SJSA1 (cell line): ENCODE data around the gene RASSF5. TPM values are rescaled to one million over a fixed set of nuclear protein-coding genes. Genes with fewer than 3 reads are reported as not detected.

Source experiments
- DNase-seq, 2 experiments: peaks; one replicate each; pipeline ENCODE4 v3.0.0-alpha.2; 2015 to 2020; ENCODE audit warnings: low spot score in 2 of 2, low read depth in 1 of 2
- H3K27ac ChIP-seq: fragments of 250-450 bp; sonication (Bioruptor Pico); 2 replicates; pipeline ENCODE4 v1.5.1; 2020; ENCODE audit warnings: mild to moderate bottlenecking, moderate library complexity
- H3K27me3 ChIP-seq: fragments of 250-450 bp; sonication (Bioruptor Pico); replicated peaks from 2 replicates; pipeline ENCODE4 v1.5.1; 2020; ENCODE audit warnings: mild to moderate bottlenecking, moderate library complexity
- H3K36me3 ChIP-seq: fragments of 250-450 bp; sonication (Bioruptor Pico); 2 replicates; pipeline ENCODE4 v1.5.1; 2020; ENCODE audit warnings: mild to moderate bottlenecking
- H3K4me1 ChIP-seq: fragments of 250-450 bp; sonication (Bioruptor Pico); replicated peaks from 2 replicates; pipeline ENCODE4 v1.6.1; 2021; ENCODE audit warnings: mild to moderate bottlenecking
- H3K4me3 ChIP-seq: fragments of 250-450 bp; sonication (Bioruptor Pico); 2 replicates; pipeline ENCODE4 v1.5.1; 2020; ENCODE audit warnings: mild to moderate bottlenecking
- H3K9me3 ChIP-seq: fragments of 250-450 bp; sonication (Bioruptor Pico); replicated peaks from 2 replicates; pipeline ENCODE4 v1.5.1; 2020; ENCODE audit warnings: mild to moderate bottlenecking
- total RNA-seq: library from RNA; depleted of rRNA; stranded (reverse); fragments of >200 nt; shearing (Covaris generic); gene quantifications from 2 replicates; pipeline ENCODE4 v1.2.3, GENCODE V29; 2014

Gene RASSF5
- total RNA-seq, 1 experiment from 2014 or later, result 2.7 TPM

DNA sequence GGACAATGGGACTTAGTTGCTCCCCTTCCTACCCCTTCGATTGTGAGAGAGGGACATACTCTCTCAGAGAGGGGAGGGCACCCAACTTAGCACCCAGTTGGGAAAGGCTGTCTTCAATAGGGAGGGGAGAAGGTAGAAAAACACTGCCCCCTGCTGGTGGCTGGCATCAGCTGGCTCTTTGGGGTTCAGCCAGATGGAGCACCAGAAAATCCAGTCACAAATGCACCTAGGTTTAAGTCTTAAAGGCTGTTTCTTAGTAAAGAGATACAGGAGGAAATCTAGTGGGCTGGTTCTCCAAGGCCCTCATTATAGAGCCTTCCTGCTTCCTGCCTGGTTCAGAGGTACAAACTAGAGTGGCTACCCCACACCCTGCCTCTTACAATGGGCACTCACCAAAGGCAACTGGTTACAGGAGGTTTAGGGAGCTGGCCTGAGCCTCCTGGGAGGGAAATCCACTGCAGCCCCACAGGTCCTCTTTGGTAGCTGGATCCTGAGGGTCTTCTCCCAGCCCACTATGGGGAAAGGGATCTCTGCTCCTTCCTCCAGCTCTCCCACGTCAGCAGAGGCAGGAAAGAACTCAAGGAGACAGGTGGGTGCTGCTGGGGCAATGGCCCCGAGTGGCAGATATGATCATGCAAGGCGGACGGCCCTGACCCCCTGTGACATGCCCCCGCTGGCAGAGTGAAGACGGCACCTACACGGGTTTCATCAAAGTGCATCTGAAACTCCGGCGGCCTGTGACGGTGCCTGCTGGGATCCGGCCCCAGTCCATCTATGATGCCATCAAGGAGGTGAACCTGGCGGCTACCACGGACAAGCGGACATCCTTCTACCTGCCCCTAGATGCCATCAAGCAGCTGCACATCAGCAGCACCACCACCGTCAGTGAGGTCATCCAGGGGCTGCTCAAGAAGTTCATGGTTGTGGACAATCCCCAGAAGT, 76.6 kb downstream of the RASSF5 start:
- H3K27me3 ChIP-seq, result no peaks in the 10 kb centered on the region
- no peak overlapping the region for H3K27ac ChIP-seq
- H3K36me3 ChIP-seq, result peaks cover 3% of the 10 kb centered on the region; the same call in 1 of the 2 replicates
- H3K4me1 ChIP-seq, result peaks cover 7% of the 10 kb centered on the region
- no peak overlapping the region for H3K4me3 ChIP-seq
- H3K9me3 ChIP-seq, result no peaks in the 10 kb centered on the region
- peak; percentile 61 to 77 for DNase-seq

DNA sequence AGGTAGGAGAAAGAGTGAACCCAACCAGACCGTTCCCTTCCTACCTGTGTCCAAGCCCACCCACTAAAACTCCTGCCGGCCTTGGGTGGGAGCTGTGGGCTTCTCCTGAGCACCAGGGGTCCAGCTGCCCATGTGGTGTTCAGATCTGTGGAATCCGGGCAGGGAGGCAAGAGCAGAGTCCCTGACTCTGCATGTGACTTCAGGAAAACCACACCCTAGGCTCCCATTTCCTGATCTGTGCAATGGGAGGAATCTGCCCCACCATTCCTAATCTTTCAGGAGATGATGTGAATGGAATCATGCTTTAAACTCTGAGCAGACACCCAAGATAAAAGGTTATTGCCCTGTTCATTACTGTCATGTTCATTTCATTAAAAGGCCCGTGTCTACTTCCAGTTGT, 77.4 kb downstream of the RASSF5 start:
- H3K9me3 ChIP-seq, result no peaks in the 10 kb centered on the region
- no peak overlapping the region for H3K4me3 ChIP-seq

DNA sequence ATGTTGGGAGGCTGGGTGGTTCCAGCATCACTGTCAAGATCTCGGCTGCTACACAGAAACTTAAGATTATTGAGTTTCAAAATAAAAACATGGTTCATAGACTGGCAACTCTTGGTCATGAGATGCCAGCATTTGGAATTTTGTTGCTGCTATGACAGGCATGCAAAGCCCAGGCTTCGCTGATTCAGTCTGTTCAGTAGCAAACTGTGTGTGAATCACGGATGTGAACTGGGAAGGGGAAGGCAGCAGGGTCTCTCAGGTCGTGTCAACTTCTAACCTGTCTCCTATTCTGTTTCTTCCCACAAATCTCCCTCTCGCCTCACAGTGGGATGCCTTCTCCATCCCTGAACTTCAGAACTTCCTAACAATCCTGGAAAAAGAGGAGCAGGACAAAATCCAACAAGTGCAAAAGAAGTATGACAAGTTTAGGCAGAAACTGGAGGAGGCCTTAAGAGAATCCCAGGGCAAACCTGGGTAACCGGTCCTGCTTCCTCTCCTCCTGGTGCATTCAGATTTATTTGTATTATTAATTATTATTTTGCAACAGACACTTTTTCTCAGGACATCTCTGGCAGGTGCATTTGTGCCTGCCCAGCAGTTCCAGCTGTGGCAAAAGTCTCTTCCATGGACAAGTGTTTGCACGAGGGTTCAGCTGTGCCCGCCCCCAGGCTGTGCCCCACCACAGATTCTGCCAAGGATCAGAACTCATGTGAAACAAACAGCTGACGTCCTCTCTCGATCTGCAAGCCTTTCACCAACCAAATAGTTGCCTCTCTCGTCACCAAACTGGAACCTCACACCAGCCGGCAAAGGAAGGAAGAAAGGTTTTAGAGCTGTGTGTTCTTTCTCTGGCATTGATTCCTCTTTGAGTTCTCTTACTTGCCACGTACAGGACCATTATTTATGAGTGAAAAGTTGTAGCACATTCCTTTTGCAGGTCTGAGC, 79.4 kb downstream of the RASSF5 start:
- no peak for DNase-seq
- Histone ChIP-seq H3K9me3 (no peaks in the 10 kb centered on the region), H3K27me3 (no peaks in the 10 kb centered on the region), H3K4me3 (no peak overlapping the region), H3K27ac (no peak overlapping the region), H3K4me1 (peaks cover 28% of the 10 kb centered on the region), H3K36me3 (peaks cover 16% of the 10 kb centered on the region)

More for the DNA sequence above, 77.4 kb downstream of the RASSF5 start:
- Histone ChIP-seq H3K36me3 (peaks cover 3% of the 10 kb centered on the region; the same call in 1 of the 2 replicates), H3K27ac (no peak overlapping the region), H3K27me3 (no peaks in the 10 kb centered on the region), H3K4me1 (peaks cover 14% of the 10 kb centered on the region)
- DNase-seq, result no peak

DNA sequence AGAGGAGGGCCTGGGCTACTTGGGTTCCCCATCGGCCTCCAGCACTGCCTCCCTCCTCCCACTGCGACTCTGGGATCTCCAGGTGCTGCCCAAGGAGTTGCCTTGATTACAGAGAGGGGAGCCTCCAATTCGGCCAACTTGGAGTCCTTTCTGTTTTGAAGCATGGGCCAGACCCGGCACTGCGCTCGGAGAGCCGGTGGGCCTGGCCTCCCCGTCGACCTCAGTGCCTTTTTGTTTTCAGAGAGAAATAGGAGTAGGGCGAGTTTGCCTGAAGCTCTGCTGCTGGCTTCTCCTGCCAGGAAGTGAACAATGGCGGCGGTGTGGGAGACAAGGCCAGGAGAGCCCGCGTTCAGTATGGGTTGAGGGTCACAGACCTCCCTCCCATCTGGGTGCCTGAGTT, 80.6 kb downstream of the RASSF5 start:
- no peaks in the 10 kb centered on the region for H3K9me3 ChIP-seq
- no peak overlapping the region for H3K27ac ChIP-seq
- no peaks in the 10 kb centered on the region for H3K27me3 ChIP-seq
- peaks cover 26% of the 10 kb centered on the region for H3K36me3 ChIP-seq
- peaks cover 28% of the 10 kb centered on the region for H3K4me1 ChIP-seq
- no peak for DNase-seq
- H3K4me3 ChIP-seq, result no peak overlapping the region

DNA sequence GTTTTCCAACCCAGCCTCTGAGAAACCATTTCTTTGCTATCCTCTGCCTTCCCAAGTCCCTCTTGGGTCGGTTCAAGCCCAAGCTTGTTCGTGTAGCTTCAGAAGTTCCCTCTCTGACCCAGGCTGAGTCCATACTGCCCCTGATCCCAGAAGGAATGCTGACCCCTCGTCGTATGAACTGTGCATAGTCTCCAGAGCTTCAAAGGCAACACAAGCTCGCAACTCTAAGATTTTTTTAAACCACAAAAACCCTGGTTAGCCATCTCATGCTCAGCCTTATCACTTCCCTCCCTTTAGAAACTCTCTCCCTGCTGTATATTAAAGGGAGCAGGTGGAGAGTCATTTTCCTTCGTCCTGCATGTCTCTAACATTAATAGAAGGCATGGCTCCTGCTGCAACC, 81.2 kb downstream of the RASSF5 start:
- Histone ChIP-seq H3K36me3 (peaks cover 30% of the 10 kb centered on the region), H3K4me3 (no peak overlapping the region), H3K4me1 (peaks cover 28% of the 10 kb centered on the region), H3K27ac (peak overlapping the region; percentile 18), H3K9me3 (no peaks in the 10 kb centered on the region), H3K27me3 (no peaks in the 10 kb centered on the region)
- no peak for DNase-seq

DNA sequence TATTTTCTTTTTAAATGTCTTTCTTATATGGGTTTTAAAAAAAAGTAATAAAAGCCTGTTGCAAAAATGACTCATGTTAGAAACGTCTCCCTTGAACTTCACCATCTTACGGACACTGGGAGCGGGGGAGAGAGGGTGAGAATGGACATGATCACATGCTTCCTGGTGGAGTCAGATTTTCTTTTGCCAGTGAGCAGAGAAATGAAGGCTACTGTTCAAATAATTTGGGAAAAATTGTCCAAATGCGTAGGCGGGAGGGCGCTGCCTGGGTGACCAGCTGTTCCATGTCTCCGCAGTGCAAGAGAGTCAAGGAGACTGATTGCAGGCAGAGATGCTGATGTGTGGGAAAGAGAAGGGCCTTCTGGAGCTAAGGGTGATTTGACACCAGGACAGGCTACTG, 81.9 kb downstream of the RASSF5 start:
- no peak overlapping the region for H3K4me3 ChIP-seq
- peak; percentile 76 to 81 for DNase-seq
- H3K36me3 ChIP-seq, result peaks cover 37% of the 10 kb centered on the region
- peaks cover 28% of the 10 kb centered on the region for H3K4me1 ChIP-seq
- no peaks in the 10 kb centered on the region for H3K27me3 ChIP-seq
- peak overlapping the region; percentile 18 for H3K27ac ChIP-seq
- no peaks in the 10 kb centered on the region for H3K9me3 ChIP-seq

DNA sequence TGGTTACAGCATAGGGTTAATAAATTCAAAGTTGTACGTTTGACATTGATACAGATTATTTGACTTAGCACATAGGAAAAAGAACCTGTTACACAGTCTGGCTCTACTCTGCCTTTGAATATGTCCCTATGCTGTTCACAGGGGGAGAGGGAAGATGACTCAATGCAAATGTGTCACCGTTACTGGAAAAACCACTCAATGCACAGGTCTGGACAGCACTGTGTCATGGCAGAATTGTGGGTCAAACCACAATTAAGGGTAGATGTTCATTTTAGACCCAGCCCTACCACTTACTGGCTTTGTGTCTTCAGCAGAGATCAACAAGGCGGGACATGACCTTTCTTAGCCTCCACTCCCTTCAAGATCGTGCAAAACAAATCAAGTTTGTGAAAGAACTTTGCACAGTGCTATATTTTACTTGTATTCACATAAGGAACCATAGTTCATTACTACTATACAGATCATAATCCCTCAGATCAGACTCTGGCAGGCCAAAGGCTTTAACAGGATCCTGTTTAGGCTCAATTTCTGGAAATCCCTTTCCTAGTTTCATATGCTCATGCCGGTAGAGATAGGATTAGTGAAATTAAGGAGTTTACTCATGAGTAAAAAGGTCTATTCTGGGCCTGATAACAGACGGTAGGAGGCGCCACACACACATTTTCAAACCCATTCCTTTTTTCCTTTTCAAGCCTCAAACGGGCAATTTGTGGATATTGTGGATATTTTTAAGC, 82.9 kb downstream of the RASSF5 start:
- peaks cover 47% of the 10 kb centered on the region for H3K36me3 ChIP-seq
- H3K27me3 ChIP-seq, result no peaks in the 10 kb centered on the region
- peak overlapping the region; percentile 22 for H3K27ac ChIP-seq
- H3K4me1 ChIP-seq, result peaks cover 28% of the 10 kb centered on the region
- H3K4me3 ChIP-seq, result no peak overlapping the region
- no peaks in the 10 kb centered on the region for H3K9me3 ChIP-seq
- peak in 1 of 2 experiments; percentile 52 for DNase-seq

DNA sequence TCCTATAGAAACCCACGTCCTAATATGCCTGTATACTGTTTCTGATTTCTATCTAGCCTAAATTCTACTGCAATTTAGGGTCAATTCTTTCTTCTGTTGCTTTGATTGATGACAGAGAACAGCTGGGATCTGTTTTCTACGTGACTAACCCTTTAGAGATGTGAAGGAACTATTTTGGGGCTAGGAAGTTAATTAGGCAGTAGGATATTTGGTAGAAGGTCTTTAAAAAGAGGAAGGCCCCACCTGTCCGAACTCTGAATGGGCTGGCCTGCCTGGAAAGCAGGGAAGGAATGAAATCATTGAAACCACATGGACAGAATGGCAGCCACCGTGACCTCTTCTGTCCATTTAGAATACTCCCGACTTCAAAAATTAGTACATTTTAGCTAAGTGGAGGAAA, 83.9 kb downstream of the RASSF5 start:
- DNase-seq, result no peak
- Histone ChIP-seq H3K4me3 (no peak overlapping the region), H3K9me3 (no peaks in the 10 kb centered on the region), H3K36me3 (peaks cover 56% of the 10 kb centered on the region), H3K27ac (no peak overlapping the region), H3K27me3 (no peaks in the 10 kb centered on the region), H3K4me1 (peaks cover 28% of the 10 kb centered on the region)

DNA sequence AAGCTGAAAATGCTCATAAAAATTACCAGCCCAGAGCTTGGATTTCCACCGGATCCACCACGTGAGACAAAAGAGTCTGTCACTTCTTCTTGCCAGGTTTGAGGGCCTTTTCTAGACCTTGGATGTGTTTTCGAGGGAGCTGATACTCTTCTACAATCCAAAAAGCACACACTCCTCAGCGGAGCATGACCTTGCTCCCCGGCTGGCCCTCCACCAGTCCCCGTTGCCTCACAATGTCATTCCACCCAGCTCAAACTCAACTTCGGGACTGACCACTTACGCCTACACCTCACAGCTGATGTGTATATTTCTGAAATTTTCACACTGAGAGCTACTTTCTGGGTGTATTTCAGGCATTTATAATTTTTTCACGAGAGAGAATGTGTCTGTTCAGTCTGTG, 84.4 kb downstream of the RASSF5 start:
- no peak for DNase-seq
- H3K9me3 ChIP-seq, result no peaks in the 10 kb centered on the region
- H3K36me3 ChIP-seq, result peaks cover 58% of the 10 kb centered on the region
- no peak overlapping the region for H3K27ac ChIP-seq
- no peak overlapping the region for H3K4me3 ChIP-seq
- H3K27me3 ChIP-seq, result no peaks in the 10 kb centered on the region
- H3K4me1 ChIP-seq, result peaks cover 28% of the 10 kb centered on the region

DNA sequence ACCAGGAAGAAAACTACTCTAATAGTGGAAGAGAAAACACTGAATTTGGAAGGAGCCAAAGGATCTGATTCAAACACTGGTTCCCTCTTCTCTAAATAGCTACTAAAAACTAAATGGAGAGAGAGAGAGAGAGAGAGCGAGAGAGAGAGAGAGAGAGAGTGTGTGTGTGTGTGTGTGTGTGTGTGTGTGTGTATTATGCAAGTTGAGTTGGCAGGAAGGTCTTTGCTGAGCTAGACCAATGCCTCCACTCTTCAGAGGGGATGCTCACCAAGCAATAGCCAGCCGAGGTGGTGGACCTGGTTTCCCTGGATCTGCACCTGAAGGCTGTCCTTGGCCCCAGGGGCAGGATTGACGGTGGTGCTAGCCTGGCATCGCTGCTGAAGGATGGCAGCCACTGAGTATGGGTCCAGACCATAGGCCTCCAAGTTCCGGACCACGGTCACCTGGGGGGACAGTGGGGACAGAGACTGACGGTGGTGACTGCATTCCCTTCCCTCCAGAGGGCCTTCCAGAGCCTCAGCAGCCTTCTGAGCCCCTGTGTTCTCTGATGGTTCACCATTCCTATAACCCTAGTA, 86.1 kb downstream of the RASSF5 start:
- Histone ChIP-seq H3K4me3 (no peak overlapping the region), H3K36me3 (peaks cover 73% of the 10 kb centered on the region), H3K4me1 (peaks cover 27% of the 10 kb centered on the region), H3K27me3 (no peaks in the 10 kb centered on the region), H3K27ac (no peak overlapping the region), H3K9me3 (no peaks in the 10 kb centered on the region)
- DNase-seq, result no peak

DNA sequence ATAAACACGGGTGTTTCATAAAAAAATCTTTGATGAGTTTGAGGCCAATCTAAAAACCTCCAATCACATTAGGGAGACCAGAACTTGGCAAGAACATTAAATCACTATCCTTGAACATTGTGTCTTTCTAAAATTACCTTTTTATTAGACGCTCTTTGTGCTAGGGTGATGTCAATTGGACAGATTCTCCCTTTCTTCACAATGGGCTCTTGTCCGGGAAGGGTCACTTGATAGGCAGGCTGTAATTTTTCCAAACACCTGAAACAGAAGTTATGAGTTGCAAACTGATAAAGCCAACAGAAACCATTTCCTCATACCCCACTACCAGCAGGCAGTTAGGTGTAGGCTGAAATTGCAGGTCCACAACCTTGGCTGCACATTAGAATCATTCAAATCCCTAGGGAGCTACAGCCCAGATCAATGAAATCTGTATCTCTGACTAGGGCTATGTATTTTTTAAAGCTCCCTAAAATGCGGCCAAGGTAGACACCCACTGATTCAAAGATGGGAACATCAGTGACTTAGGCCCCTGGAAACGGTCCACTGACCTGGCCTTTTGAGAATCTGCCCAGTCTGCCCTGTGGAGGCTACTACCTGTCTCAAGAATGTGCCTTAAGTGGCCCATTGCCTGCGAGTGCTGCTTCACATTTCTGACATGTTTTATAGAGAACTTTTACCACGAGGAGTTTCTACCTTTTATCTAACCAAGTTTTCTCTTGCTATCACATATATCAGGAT, 88.4 kb downstream of the RASSF5 start:
- peaks cover 89% of the 10 kb centered on the region for H3K36me3 ChIP-seq
- H3K4me3 ChIP-seq, result no peak overlapping the region
- H3K9me3 ChIP-seq, result no peaks in the 10 kb centered on the region
- no peak for DNase-seq
- H3K27me3 ChIP-seq, result no peaks in the 10 kb centered on the region
- no peak overlapping the region for H3K27ac ChIP-seq
- H3K4me1 ChIP-seq, result peaks cover 4% of the 10 kb centered on the region

DNA sequence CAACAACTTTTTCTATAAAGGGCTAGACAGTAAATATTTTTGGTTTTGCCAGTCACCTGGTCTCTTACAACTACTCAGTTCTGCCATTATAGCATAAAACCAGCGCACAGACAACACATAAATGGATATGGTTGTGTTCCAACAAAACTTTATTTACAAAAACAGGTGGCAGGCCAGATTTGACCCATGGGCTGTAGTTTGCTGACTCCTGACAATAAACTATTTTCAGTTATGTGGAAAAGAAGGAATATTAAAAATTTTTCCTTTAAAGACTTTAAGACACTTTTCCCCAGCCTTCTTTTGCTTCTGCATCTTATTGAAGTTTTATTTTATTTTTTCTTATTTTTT, 89.0 kb downstream of the RASSF5 start:
- Histone ChIP-seq H3K27ac (no peak overlapping the region), H3K27me3 (no peaks in the 10 kb centered on the region), H3K4me3 (no peak overlapping the region), H3K36me3 (peaks cover 89% of the 10 kb centered on the region), H3K9me3 (no peaks in the 10 kb centered on the region), H3K4me1 (no peaks in the 10 kb centered on the region)
- DNase-seq, result no peak
